OCI-LY7 (cell line): Measurements from ENCODE around the gene SH3BP5L. TPM values are rescaled to one million over a fixed set of nuclear protein-coding genes. Genes with fewer than 3 reads are reported as not detected.
A peak's percentile ranks its signal among the peaks of the same experiment; 100 is the strongest.

Experiments
- BruUV-seq: library from RNA; stranded (reverse); fragments of 400-500 nt; replicated peaks from 2 replicates; lab custom pipeline; 2021; lab: Mats Ljungman, UMichigan
- CTCF ChIA-PET: fragments of 300-600 bp; sonication (Branson Sonifier 250); formaldehyde crosslinking; loops from one replicate; lab custom pipeline; 2022; ENCODE audit warnings: antibody characterized with exemption; ENCODE audit not compliant: unreplicated experiment; lab: Charles Lee
- POLR2A ChIA-PET: fragments of 300-600 bp; sonication (Branson Sonifier 250); formaldehyde crosslinking; loops from one replicate; lab custom pipeline; 2022; ENCODE audit warnings: antibody characterized with exemption; lab: Charles Lee
- DNase-seq: peaks from one replicate; pipeline ENCODE4 v3.0.0-alpha.2; 2015; ENCODE audit warnings: low spot score
- H2AFZ ChIP-seq: fragments of 200-600 bp; sonication (generic), shearing (Covaris generic); 2 replicates; pipeline ENCODE4 v1.6.1; 2014; ENCODE audit warnings: mild to moderate bottlenecking, antibody characterized with exemption, low read length, moderate library complexity
- H3K27ac ChIP-seq: fragments of 200-600 bp; sonication (generic); 2 replicates; pipeline ENCODE4 v1.5.1; 2014; ENCODE audit warnings: mixed run types, low read depth, mild to moderate bottlenecking, moderate library complexity, low read length, inconsistent platforms; ENCODE audit not compliant: poor library complexity, severe bottlenecking
- H3K36me3 ChIP-seq: fragments of 200-600 bp; sonication (generic); 2 replicates; pipeline ENCODE4 v1.6.1; 2014; ENCODE audit warnings: mild to moderate bottlenecking, antibody characterized with exemption, low read length, moderate library complexity, mixed read lengths; ENCODE audit not compliant: insufficient read depth
- H3K4me1 ChIP-seq: fragments of 200-600 bp; sonication (generic); 2 replicates; pipeline ENCODE4 v1.5.1; 2014; ENCODE audit warnings: mild to moderate bottlenecking, low read length; ENCODE audit not compliant: insufficient read depth, poor library complexity, severe bottlenecking
- H3K4me2 ChIP-seq: fragments of 200-600 bp; sonication (generic); 2 replicates; pipeline ENCODE4 v1.6.1; 2014; ENCODE audit warnings: mild to moderate bottlenecking, low read length
- H3K4me3 ChIP-seq: fragments of 200-600 bp; sonication (generic); 2 replicates; pipeline ENCODE4 v1.5.1; 2014; ENCODE audit warnings: mild to moderate bottlenecking, low read depth, low read length; ENCODE audit not compliant: poor library complexity, severe bottlenecking
- H3K79me2 ChIP-seq: fragments of 200-600 bp; sonication (generic); 2 replicates; pipeline ENCODE4 v1.6.1; 2016; ENCODE audit warnings: low read depth, mild to moderate bottlenecking, low read length, moderate library complexity, mixed read lengths; ENCODE audit not compliant: insufficient read depth
- H3K9me2 ChIP-seq: fragments of 200-600 bp; sonication (generic); 2 replicates; pipeline ENCODE4 v1.6.1; 2016; ENCODE audit warnings: mild to moderate bottlenecking, low read length, mixed read lengths; ENCODE audit not compliant: insufficient read depth
- H3K9me3 ChIP-seq: fragments of 200-600 bp; sonication (generic); 2 replicates; pipeline ENCODE4 v1.6.1; 2014; ENCODE audit warnings: mild to moderate bottlenecking, mixed run types, low read length, mixed read lengths
- H4K20me1 ChIP-seq: fragments of 200-600 bp; sonication (generic); 2 replicates; pipeline ENCODE4 v1.6.1; 2014; ENCODE audit warnings: mild to moderate bottlenecking, antibody characterized with exemption, low read length, moderate library complexity, mixed read lengths; ENCODE audit not compliant: insufficient read depth
- EZH2phosphoT487 ChIP-seq: fragments of 200-600 bp; sonication (generic); IDR thresholded peaks from 2 replicates; pipeline ENCODE4 v1.6.1; 2018; ENCODE audit warnings: low read depth, borderline replicate concordance, mild to moderate bottlenecking, mixed run types, antibody characterized with exemption, low read length, moderate library complexity, mixed read lengths
- intact Hi-C: fragments of 100-400 bp; cut with micrococcal nuclease; formaldehyde crosslinking; loops from one replicate; pipeline ENCODE4 v1.10.0; 2022; ENCODE audit not compliant: unreplicated experiment
- total RNA-seq, 2 experiments: library from RNA; depleted of rRNA in 1 of 2; stranded (reverse); fragments of >200 nt in 1 of 2; shearing (Covaris generic) in 1 of 2; gene quantifications; 2 replicates each; pipeline ENCODE4 v1.2.3, GENCODE V29; 2014 to 2022
- TF ChIP-seq, protein P1 (sequence below): fragments of 200-600 bp; sonication (generic); conservative IDR thresholded peaks from 2 replicates; pipeline ENCODE4 v1.5.1; 2014; ENCODE audit warnings: mild to moderate bottlenecking, antibody characterized with exemption, low read length, moderate library complexity, mixed read lengths

The SH3BP5L gene
- total RNA-seq, 2 experiments from 2014 or later: 16.9 to 21.8 TPM

GRCh38 chr1:248858891-248859889, 33.5 kb upstream of the SH3BP5L start, which contains the start of gene ZNF692:
Gene ZNF692 (minus strand): TSS chr1:248859085. CDS start chr1:248858309, 776 bp downstream.
- Histone ChIP-seq H3K36me3 (peaks cover 24% of the 10 kb centered on the region), H3K27ac (peak within 1 kb of the TSS; percentile 72), H3K9me3 (no peaks in the 10 kb centered on the region), H2AFZ (peak within 1 kb of the TSS; percentile 79), H4K20me1 (no peaks in the 10 kb centered on the region), H3K9me2 (no peaks in the 10 kb centered on the region), H3K79me2 (peaks cover 11% of the 10 kb centered on the region; the same call in 1 of the 2 replicates), H3K4me2 (peak within 1 kb of the TSS; percentile 99), H3K4me3 (peak within 1 kb of the TSS; percentile 79), H3K4me1 (peaks cover 39% of the 10 kb centered on the region)
- intact Hi-C loops: loop anchor here (1.0 kb wide), 4 partner anchors 14 to 47 kb away; partner anchors contain the start of genes PGBD2 and ZNF672
- ChIA-PET CTCF (interaction anchor here (0.5 to 2.4 kb wide), 8 partner anchors 15 to 61 kb away, joined by 3 to 18 read pairs (median 4); partner anchors contain the start of genes SH3BP5L and ZNF672), POLR2A (interaction anchor here (1.0 to 4.2 kb wide), 11 partner anchors 10 to 47 kb away, joined by 3 to 31 read pairs (median 8); partner anchors contain the start of genes PGBD2, SH3BP5L and ZNF672)
- DNase-seq: peak; percentile 99
- BruUV-seq: TSS peak; percentile 88
- TF ChIP-seq, protein P1, sequence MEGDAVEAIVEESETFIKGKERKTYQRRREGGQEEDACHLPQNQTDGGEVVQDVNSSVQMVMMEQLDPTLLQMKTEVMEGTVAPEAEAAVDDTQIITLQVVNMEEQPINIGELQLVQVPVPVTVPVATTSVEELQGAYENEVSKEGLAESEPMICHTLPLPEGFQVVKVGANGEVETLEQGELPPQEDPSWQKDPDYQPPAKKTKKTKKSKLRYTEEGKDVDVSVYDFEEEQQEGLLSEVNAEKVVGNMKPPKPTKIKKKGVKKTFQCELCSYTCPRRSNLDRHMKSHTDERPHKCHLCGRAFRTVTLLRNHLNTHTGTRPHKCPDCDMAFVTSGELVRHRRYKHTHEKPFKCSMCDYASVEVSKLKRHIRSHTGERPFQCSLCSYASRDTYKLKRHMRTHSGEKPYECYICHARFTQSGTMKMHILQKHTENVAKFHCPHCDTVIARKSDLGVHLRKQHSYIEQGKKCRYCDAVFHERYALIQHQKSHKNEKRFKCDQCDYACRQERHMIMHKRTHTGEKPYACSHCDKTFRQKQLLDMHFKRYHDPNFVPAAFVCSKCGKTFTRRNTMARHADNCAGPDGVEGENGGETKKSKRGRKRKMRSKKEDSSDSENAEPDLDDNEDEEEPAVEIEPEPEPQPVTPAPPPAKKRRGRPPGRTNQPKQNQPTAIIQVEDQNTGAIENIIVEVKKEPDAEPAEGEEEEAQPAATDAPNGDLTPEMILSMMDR: no peak
- no peak for TF ChIP-seq EZH2phosphoT487

GRCh38 chr1:248858096-248858890, 32.6 kb upstream of the SH3BP5L start:
- POLR2A ChIA-PET: interaction anchor here (1.1 to 4.2 kb wide), 8 partner anchors 15 to 48 kb away, joined by 4 to 31 read pairs (median 8); partner anchors contain the start of genes PGBD2, SH3BP5L and ZNF672
- peak overlapping the region; percentile 72 for H3K27ac ChIP-seq
- no peaks in the 10 kb centered on the region for H3K9me2 ChIP-seq
- peaks cover 35% of the 10 kb centered on the region for H3K4me1 ChIP-seq
- H3K9me3 ChIP-seq: no peaks in the 10 kb centered on the region
- intact Hi-C loops: loop anchor here (1.0 kb wide), 2 partner anchors 15 to 20 kb away; partner anchors contain the start of gene ZNF672
- H3K79me2 ChIP-seq: peaks cover 11% of the 10 kb centered on the region; the same call in 1 of the 2 replicates
- H2AFZ ChIP-seq: peak overlapping the region; percentile 79
- DNase-seq: peak; percentile 86
- peaks cover 33% of the 10 kb centered on the region for H3K36me3 ChIP-seq
- TF ChIP-seq, protein P1: peak; percentile 82
- TF ChIP-seq EZH2phosphoT487: no peak
- no TSS peak for BruUV-seq
- H3K4me2 ChIP-seq: peak overlapping the region; percentile 99
- H4K20me1 ChIP-seq: no peaks in the 10 kb centered on the region
- H3K4me3 ChIP-seq: peak overlapping the region; percentile 79
- CTCF ChIA-PET: interaction anchor here (0.5 to 2.4 kb wide), 9 partner anchors 15 to 62 kb away, joined by 3 to 18 read pairs (median 3); partner anchors contain the start of genes SH3BP5L and ZNF672
